ENCODE measurements around the gene RASAL2. TPM values are rescaled to one million over a fixed set of nuclear protein-coding genes. Genes with fewer than 3 reads are reported as not detected.
"Not testable (repeated sequence)": the region's sequence is repeated elsewhere in the genome, so short reads cannot be mapped to it uniquely, and the experiment has no call there.

RASAL2 gene
- total RNA-seq, 1 donor from 2014 or later: 26.7 TPM

DNA sequence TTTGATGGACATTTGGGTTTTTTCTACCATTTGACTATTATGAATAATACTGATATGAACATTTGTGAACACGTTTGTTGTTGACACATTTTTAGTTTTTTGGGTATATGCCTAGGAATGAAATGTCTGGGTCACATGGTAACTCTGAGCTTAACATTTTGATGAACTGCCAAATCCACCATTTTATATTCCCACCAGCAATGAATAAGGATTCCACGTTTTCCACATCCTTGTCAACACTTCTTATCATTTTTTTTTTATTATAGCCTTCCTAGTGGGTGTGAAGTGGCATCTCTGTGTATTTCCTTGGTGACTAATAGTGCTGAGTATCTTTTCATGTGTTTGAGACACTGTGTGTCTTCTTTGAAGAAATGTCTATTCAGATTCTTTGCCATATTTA lies 67.6 kb downstream of the RASAL2 start:
- no peak for DNase-seq (ENCODE audit: low spot score)

DNA sequence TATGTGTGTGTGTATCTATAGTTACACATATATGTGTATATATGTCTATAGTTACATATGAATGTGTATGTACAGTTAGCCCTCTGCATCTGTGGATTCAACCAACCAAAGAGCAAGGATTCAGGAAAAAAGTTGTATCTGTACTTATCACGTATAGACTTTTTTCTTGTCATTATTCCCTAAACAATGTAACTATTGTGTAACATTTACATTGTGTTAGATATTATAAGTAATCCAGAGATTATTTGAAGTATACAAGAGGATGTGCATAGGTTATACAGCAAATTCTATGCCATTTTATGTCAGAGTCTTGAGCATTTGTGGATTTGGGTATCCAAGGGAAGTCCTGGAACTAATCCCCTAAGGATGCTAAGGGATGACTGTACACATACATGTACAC lies 71.3 kb downstream of the RASAL2 start:
- no peak for DNase-seq (ENCODE audit: low spot score)

DNA sequence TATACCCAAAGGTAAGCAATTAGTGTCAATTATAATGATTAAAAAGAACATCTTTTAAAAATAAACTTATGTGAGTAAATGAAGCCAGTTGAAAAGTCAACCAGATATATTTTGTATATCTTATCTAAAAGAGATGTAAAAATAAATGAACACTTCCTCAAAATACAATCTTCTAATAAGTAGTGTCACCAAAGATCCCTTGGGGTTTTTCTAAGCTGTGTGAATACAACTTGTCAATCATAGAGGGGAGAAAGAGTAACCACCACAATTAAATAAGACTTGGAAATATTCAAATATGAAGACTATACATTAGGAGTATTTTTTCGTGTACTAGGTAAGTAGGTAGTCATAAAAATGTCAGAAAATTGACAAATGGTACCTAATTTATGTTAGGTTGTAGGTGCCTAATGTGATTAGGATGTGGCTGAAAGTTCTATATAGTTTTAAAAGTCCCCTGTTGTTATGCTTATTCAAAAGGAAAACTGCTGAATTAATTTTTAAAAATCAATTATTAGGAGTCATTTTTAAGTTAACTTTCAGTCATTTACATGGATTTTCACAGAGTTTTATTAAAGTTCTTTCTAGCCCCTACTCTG lies 72.6 kb downstream of the RASAL2 start:
- no peak for DNase-seq (ENCODE audit: low spot score)

GRCh38 chr1:178168536-178168935 lies 74.6 kb downstream of the RASAL2 start:
- no peak for DNase-seq (ENCODE audit: low spot score)

- no peak for DNase-seq (ENCODE audit: low spot score)
These were observed 75.7 kb downstream of the RASAL2 start for GRCh38 chr1:178169649-178170048.

GRCh38 chr1:178172939-178173338 lies 79.0 kb downstream of the RASAL2 start:
- no peak for DNase-seq (ENCODE audit: low spot score)

- DNase-seq (ENCODE audit: low spot score): no peak
These were observed 80.6 kb downstream of the RASAL2 start for GRCh38 chr1:178174539-178174938.

- DNase-seq (ENCODE audit: low spot score): no peak
These were observed 86.5 kb downstream of the RASAL2 start for GRCh38 chr1:178180405-178180804.

DNA sequence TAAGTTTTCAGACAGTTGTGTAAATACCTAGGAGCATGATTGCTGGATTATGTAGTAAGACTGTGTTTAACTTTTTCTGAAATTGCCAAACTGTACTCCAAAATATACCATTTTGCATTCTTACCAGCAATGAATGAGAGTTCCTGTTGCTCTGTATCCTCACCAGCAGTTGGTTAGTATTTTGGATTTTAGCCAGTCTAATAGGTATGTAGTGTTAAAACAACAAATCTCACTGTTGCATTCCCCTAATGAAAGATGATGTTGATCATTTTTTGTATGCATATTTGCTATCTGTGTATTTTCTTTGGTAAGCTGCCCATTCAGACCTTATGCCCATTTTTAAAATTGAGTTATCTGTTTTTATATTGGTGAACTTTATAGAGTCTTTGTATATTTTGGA lies 89.9 kb downstream of the RASAL2 start:
- DNase-seq (ENCODE audit: low spot score): no peak

DNA sequence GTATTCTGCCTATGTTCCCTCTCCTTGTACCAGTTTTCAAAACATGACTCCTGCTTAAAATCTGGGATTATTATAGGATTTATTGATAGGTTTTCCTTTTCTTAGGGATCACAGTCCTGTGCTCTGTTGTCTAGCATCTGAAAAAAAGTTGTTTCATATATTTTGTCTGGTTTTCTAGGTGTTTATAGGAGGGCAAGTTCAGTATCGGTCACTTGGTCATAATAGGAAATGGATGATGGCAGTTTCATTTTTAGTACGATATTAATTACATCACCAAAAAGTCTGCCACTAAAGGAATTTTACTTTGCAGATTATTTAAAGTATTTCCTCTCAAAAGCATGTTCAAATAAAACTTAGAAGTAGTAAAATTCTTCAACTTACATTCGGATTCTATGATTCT lies 94.4 kb downstream of the RASAL2 start:
- no peak for DNase-seq (ENCODE audit: low spot score)

DNA sequence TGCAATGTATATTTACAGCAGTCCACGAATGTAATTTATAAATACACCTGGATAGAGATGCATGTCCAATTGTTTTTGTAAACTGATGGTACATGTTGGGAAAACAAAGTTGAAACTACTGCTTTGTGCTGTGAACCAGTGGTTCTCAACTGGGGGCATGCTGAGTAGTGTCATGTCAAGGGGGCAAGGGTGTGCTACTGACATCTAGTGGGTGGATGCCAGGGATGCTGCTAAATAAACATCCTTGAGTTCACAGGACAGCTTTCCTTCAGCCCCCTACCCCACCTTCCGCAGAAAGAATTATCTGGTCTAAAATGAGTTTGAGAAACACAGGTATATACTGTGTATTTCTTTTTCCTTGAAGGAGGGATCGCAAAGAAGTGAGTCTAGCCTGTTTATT lies 95.9 kb downstream of the RASAL2 start:
- DNase-seq (ENCODE audit: low spot score): no peak

GRCh38 chr1:178190881-178191280 lies 97.0 kb downstream of the RASAL2 start:
- no peak for DNase-seq (ENCODE audit: low spot score)

GRCh38 chr1:178192686-178193085 lies 98.8 kb downstream of the RASAL2 start:
- DNase-seq (ENCODE audit: low spot score): peak; percentile 69

DNA sequence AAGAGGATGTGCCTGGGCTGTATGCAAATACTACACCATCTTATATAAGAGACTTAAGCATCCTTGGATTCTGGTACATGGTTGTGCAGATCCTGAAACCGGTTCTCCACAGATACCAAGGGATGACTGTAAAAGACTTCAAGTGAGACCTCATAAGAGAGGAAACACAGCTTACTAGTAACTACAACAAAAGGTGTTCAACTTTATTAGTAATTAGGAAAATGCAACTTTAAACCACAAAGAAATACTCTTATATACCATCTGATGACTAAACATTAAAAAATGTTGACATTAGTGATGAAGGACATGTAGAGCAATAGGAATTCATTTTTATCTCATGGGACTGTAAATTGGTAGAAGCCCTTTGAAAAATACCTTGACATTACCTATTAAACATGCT lies 102.7 kb downstream of the RASAL2 start:
- DNase-seq (ENCODE audit: low spot score): no peak

GRCh38 chr1:178202095-178202494 lies 108.2 kb downstream of the RASAL2 start:
- not testable (repeated sequence) for DNase-seq (ENCODE audit: low spot score)

DNA sequence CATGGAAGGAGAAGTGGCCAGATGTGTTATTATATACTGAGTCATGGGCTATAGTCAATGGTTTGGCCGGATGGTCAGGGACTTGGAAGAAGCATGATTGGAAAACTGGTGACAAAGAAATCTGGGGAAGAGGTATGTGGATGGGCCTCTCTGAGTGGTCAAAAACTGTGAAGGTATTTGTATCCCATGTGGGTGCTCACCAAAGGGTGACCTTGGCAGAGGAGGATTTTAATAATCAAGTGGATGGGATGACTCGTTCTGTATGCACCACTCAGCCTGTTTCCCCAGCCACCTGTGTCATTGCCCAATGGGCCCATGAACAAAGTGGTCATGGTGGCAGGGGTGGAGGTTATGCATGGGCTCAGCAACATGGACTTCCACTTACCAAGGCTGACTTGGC lies 108.6 kb downstream of the RASAL2 start:
- not testable (repeated sequence) for DNase-seq (ENCODE audit: low spot score)

DNA sequence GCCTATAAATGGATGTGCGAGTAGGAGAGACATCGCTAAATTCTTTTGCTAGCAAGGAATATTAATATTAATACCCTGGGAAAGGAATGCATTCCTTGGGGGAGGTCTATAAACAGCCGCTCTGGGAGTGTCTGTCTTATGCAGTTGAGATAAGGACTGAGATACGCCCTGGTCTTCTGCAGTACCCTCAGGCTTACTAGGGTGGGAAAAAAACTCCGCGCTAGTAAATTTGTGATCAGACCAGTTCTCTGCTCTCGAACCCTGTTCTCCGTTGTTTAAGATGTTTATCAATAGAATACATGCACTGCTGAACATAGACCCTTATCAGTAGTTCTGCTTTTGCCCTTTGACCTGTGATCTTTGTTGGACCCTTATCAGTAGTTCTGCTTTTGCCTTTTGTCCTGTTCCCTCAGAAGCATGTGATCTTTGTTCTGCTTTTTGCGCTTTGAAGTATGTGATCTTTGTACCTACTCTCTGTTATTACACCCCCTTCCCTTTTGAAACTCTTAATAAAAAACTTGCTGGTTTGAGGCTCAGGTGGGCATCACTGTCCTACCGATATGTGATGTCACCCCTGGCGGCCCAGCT lies 114.5 kb downstream of the RASAL2 start:
- DNase-seq (ENCODE audit: low spot score): not testable (repeated sequence)

DNA sequence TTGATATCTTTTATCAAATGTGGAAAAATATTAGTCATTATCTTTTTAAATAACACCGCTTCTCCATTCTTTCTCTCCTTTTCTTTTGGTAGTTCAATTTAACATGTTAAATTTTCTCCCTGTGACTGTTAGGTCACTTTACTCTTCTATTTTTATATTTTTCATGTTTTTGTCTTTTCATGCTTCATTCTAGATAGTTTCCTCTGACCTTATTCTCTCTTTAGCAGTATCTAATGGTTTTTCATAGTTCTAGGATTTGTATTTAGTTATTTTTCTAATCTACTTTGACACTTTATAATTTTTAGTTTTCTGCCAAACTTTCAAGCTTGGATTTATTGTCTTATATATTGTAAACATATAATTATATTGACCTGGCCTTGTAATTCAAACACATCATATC lies 116.0 kb downstream of the RASAL2 start:
- no peak for DNase-seq (ENCODE audit: low spot score)

GRCh38 chr1:178218550-178218949 lies 124.6 kb downstream of the RASAL2 start:
- no peak for DNase-seq (ENCODE audit: low spot score)

GRCh38 chr1:178220094-178220493 lies 126.2 kb downstream of the RASAL2 start:
- DNase-seq (ENCODE audit: low spot score): no peak

DNA sequence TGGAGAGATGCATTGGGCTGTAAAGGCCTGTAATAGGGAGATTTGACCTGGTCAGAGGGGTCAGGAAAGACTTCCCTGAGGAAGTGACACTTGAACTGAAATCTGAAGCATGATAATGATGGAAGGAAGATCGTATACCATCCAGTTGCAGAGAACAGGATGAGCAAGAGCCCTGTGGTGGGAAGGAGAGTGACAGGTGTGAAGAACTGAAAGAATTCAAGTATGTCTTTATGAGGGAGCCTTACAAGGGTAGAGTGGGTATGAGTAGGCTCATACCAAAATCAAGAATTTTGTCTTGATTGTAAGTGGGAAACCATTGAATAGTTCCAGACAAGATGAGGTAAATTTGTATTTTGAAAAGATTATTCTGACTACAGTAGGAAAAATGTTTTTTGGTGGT lies 129.4 kb downstream of the RASAL2 start:
- no peak for DNase-seq (ENCODE audit: low spot score)

DNA sequence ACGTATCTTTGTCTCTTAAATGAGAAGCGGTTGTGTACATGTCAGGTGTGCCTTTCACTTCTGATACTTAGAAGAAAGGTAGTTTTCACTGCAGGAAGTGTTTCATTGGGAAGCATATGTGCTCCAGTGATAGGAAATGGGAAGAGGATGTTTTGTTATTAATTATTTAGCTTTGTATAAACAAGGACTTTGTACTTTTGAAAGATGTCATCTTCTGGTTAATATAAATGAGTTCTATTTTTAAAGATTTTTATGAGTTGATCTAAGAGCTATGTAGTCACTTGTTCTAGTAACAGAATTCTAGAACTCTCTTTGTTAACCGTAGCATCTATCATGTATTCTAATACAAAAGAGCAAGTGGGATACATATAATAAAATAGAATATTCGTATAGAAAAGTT lies 130.5 kb downstream of the RASAL2 start:
- no peak for DNase-seq (ENCODE audit: low spot score)

GRCh38 chr1:178230881-178231409 lies 137.0 kb downstream of the RASAL2 start:
- DNase-seq (ENCODE audit: low spot score): no peak

- DNase-seq (ENCODE audit: low spot score): no peak
These were observed 138.2 kb downstream of the RASAL2 start for GRCh38 chr1:178232108-178232507.
